HG03139 (cell line): ENCODE measurements around the gene HNRNPAB.

Experiments used
- ATAC-seq: cut with Tn5 transposase; IDR thresholded peaks from one replicate; pipeline ENCODE4 v1.9.1; 2021; ENCODE audit not compliant: unreplicated experiment

The HNRNPAB gene

DNA sequence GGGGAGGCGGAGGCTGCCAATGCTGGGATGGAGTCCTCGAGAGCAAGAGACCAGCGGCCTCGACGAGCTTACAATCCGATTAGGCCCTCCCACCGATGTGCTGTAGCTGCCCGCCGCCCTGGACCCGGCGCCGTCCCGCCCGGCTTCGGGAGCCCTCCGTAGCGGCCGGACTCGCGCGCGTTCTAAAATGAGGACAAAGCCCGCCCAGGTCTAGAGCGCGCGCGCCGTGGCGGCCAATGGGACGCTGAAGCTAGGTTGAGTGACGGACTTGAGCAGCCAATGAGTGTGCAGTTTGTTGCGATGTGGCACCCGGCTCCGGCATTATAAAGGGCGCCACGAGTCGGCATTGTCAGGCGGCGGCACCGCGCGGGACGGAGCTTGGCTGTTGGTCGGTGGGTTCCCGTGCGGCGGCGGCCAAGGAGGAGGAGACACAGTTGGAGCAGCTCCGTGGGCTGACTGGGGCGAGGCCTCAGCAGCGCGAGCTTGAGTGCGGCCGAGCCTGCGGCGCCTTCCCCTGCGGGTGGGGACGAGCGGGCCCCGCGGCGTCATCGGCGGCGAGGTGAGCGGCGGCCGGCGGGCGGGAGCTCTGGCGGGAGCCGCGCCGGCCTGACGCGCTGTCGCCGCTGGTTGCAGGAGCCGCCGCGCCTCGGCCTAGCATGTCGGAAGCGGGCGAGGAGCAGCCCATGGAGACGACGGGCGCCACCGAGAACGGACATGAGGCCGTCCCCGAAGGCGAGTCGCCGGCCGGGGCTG lies at the start of gene HNRNPAB:
Gene HNRNPAB, plus strand, starts transcription at position 352 of the 753 bp plus-strand sequence. Its CDS starts 305 bp downstream, at position 657.
- peak; percentile 75 for ATAC-seq

DNA sequence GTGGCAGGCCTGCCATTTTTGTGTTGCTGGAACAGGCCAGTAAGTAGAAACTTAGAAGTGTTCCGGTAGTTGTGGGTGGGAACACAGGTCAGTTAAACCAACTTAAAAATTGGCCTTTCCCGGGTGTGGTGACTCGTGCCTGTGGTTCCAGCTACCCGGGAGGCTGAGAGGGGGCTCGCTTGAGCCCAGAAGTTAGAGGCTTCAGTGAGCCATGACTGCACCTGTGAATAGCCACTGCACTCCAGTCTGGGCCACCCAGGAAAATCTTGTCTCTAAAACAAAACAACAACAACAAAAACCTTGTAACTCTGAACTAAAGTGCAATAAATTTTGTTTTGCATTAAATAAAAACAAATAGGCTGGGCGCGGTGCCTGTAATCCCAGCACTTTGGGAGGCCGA lies 49.3 kb upstream of the HNRNPAB start:
- no peak for ATAC-seq

DNA sequence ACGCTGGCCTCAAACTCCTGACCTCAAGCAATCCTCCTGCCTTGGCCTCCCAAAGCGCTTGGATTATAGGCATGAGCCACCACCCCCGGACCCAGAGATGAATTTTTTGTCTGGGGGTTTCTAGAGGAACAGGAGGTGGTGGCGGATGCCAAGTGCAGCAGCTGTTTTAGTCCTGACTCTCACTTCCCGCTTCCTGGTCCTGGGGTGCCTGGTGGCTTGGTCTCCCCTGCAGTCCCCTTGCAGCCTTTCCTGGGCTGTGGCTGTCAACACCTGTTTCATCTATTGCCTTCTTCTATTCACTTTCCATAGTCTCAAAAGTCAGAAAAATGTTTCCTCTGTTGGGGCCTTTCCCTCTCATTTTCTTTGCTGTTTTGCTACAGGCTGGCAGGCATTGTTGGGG lies 44.2 kb upstream of the HNRNPAB start:
- no peak for ATAC-seq

DNA sequence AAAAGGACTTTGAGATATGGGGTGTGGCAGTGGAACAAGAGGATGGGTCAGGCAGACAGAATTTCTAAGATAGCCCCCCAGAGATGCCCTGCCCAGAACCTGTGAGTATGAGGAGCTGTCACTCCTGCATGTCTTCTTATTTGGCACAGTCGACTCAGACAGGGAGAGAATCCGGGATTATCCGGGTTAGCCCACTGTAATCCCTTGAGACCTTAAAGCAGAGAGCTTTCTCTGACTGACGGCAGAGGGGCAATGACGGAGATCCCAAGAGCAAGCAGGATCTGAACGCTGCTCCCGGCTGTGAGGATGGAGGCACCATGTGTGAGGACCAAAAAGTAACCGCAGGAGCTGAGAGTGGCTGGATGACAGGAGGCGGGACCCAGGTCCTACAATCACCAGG lies 41.9 kb upstream of the HNRNPAB start:
- no peak for ATAC-seq

DNA sequence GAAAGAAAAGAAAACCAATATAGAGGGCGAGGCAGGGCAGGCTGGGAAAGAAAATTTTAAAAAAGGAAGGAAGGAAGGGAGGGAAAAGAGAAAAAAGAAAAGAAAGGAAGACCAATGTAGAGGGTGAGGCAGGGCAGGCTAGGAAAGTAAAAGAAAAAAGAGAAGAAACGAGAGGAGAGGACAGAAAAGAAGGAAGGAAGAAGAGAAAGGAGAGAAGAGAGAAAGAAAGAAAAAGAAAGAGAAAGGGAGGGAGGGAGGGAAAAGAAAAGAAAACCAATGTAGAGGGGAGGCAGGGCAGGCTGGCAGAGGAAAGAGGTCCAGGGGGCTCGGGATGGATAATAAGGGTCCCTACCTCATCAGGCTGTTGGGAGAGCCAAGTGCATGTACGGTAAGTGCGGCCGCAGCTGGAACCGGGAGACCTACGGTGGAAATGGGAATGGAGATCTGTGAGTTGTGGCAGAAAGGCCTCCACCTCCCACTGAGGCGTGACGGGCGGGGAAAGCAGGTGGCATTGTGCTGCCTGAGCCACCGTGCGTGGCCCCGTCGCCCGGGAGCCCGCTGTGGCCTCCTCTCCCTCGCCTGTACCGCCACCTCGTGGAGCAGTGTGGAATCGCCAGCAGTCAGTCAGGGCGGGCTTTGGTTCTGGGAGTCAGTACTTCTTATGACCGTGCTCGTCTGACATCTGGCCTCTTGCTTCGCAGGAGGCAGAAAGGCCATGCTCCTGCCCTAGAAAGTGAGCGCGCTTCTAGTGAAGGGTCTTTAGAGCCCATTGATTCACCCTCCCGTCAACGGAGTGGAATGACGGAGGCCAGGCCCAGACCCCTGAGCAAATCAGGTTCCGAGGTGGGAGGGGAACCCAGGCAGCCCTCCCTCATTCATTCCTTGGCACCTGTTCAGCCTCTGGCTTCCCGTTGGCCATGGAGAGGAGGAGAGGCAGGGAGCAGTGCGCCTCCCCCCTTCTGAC lies 40.3 kb upstream of the HNRNPAB start:
- ATAC-seq, result peak; percentile 94

DNA sequence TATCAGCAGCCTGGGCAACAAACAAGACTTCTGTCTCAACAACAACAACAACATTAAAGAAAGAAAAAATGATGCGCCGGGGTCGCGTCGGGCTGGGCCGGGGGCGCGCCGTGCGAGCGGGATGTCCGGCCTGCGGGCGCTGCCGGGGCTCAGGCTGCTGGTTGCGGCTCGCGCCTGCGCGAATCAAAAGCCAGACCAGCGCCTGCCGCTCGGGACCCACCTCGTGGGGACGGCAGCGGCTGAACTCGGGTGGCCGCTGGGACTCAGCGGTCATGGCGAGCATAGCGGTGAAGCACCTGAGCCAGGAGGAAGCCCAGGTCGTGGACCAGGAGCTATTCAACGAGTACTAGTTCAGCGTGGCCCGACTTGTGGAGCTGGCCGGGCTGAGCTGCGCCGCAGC lies 38.8 kb upstream of the HNRNPAB start:
- ATAC-seq, result no peak

DNA sequence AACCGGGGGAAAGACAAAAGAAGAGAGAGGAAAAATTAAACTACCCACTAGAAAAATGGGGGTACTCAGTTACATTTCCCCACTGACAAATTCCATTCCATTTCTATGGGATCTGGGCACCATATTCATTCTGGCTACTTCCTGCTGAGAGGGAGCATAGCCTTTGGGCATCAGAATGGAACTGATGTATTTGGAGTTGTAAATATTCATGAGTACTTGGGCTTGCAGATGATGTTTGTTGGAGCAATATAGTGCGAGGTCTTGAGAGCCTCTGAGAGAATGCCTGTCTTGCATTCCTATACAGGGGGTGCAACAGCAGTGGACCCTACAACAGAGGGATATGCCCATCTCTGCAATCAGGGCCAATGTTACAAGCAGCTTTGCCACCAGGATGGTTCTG lies 33.9 kb upstream of the HNRNPAB start:
- no peak for ATAC-seq

DNA sequence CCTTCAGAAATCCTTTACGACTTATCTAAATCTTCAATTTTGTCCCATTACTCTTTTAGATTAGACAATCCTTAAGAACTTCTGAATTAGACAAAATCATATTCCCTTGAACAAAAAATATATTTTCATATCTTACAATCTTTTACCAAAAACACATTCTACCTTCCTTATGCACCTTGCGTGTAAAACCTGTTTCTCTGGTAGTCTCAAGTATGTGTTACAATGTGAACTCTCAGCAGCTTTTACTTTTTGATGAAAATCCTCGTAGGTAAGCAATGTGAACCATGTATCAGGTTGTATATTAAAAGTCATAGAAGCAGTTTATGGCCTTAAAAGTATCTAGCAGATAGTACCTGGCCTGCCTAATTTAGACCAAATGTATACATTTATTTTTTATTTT lies 29.9 kb upstream of the HNRNPAB start:
- ATAC-seq, result no peak

DNA sequence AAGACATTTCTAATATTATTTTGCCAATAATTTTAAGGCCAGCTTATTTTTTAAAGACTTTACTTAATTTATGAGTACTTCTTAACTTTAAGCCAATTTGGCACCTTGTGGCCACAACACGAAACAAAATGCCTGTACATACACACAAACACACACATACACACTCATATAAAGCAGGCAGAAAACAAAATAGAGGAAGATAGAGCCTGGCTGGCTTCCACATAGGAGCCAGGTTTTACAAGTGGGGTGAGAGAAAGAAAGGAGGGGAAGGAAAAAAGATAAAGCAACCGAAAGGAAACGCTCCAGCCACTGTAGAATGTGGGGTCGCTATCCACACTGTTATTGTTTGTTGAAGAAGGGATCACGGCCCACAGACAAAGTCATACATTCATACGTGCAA lies 27.5 kb upstream of the HNRNPAB start:
- no peak for ATAC-seq

DNA sequence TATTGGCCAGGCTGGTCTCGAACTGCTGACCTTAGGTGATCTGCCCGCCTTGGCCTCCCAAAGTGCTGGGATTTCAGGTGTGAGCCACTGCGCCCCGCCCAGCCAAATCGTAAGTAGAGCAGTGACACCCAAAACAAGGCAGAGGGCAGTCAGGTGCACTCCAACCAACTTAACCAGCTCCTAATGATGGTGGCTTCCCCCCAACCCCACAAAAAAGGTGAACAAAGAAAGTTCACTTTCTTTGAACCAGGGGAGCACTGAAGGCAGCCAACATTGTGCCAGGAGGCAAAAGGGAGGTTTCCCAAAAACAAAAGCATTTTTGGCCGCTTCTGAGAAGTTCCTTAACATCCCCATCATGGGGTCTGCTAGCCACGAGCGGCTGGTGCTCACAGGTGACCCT lies 26.8 kb upstream of the HNRNPAB start:
- no peak for ATAC-seq

DNA sequence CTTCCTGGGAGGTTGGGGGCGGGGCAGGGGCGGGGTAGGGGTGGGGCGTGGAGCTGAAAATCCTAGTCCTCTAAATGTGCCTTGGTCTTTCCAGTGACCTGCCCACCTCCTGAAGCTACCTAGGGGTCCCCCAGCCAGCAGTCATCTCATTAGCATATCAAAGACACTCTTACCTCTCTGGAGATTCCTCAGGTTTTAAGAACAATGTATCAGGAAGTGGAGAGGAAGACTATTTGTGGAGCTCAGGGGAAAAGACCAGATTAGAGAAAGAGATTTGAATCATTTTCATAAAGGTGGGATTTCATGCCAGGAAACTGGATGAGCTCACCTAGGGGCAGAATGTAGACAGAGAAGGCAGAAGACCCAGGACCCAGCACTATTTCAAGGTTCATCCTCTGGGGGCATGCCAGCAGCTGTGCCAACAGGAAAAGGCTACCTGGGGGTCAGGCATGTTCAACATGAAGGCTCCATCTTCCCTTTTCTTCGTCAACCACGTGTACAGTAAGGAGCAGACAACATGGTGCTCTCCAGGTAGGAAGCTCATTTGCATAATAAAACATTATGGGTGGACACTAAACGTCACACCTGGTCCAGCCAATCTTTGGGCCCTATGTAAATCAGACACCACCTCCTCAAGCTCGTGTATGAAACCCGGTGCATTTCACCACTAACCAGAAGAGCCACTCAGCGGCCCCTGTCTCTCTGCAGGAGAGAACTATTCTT lies 24.0 kb upstream of the HNRNPAB start:
- ATAC-seq, result no peak

DNA sequence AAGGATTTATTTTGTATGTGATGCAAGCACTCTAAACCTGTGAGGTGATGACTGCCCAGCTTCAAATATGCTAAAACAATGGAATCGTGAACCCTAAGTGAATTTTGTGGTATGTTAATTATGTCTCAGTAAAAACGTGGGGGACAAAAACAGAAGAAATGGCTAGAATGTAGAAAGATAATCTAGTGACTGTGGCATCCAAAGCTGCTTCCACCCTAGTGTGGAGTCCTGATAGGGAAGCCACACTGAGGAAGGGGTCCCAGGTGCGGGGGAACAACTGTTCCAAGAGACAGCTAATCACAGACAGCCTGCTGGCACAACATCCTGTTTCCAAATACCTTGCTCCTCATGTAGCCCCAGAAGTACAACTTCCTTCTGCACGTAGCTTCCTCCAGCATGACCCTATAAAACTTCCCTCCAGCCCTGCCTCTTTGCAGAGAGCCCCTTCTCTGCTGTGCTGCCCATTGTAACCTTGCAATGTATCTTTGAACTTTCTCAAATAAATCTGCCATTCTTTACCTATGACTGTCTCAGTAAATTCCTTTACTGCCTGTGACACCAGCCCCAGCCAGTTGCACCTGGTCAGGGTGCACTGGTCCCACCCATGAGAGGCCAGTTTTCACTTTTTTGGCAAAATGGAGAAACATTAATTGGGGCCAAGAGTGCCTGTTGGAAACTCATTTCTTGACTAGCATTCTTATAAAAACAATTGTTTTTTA lies 22.0 kb upstream of the HNRNPAB start:
- ATAC-seq, result no peak

DNA sequence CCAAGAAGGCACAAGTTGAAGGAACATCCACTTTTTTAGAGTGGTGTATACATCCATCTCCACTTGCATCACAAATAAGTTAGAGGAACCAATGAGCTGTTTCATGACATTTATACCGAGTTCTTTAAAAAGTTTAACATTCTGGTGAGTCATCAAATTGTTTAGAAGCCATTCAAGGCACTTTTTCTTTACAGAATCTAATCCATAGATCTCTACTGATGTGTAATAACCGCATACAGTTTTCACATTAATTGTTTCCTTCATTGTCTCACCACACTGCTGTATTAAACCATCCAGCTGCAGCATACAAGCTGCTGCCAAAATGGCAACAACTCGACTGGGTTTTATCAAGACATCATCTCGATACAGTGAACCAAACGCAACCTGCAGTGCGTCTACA lies 17.9 kb upstream of the HNRNPAB start:
- ATAC-seq, result no peak

DNA sequence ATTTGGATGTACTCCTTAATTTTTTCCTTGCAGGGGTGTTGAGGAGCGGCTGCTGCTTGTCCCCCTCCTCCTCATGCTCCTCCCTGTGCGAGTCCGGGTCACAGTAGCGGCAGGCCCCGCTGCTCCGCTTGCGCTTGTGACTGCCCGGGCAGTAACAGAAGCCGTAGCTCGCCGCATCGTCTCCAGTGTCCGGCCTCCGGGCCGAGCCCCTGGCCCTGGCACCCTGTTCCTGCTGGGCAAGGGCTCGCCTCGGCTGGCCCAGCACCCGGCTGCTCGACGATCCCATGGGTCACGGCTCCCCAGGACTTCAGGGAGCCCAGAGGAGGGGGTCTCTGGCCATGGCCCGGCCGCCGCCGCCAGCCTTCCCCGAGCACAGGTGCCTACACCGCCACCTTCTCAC lies 17.3 kb upstream of the HNRNPAB start, which contains the start of gene GMCL2:
Gene GMCL2, minus strand, starts transcription at position 358 of the 400 bp plus-strand sequence. Its CDS starts 72 bp downstream, at position 286.
- ATAC-seq, result no peak

DNA sequence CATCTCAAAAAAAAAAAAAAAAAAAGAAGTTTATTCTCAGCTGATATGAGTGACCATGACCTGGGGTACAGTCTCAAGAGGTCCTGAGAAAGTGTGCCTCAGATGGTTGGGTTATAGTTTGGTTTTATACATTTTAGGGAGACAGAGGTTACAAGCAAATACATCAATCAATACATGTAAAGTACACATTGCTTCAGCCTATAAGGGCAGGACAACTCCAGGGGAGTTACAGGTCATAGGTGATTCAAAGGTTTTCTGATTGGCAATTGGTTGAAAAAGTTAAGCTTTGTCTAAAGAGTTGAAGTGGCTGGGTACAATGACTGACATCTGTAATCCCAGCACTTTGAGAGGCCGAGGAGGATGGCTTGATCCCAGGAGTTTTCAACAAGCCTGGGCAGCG lies 14.9 kb upstream of the HNRNPAB start:
- ATAC-seq, result no peak

DNA sequence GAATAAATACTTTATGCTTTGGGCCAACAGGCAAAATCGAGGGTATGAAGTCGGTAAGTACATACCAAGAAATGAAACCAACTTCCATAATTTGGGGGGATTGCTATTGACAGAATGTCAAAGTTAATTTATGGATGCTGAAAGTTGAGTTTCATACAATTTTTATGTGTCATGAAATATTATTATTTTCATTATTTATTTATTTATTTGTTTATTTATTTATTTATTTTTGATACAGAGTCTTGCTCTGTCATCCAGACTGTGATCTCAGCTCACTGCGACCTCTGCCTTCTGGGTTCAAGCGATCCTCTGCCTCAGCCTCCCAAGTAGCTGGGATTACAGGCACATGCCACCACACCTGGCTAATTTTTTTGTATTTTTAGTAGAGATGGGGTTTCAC lies 12.7 kb upstream of the HNRNPAB start:
- no peak for ATAC-seq

DNA sequence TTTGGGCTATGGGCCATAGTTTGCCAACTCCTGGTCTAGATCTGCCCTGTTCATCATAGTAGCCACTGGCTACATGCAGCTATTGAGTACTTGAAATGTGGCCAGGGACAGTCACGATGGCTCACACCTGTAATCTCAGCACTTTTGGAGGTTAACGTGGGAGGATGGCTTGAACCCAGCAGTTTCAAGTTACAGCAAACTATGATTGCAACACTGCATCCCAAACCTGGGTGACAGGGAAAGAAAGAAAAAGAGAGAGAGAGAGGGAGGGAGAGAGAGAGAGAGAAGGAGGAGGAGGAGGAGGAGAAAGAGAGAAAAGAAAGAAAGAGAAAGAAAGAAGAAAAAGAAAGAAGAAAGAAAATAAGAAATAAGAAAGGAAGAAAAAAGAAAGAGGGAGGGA lies 12.1 kb upstream of the HNRNPAB start:
- ATAC-seq, result no peak

DNA sequence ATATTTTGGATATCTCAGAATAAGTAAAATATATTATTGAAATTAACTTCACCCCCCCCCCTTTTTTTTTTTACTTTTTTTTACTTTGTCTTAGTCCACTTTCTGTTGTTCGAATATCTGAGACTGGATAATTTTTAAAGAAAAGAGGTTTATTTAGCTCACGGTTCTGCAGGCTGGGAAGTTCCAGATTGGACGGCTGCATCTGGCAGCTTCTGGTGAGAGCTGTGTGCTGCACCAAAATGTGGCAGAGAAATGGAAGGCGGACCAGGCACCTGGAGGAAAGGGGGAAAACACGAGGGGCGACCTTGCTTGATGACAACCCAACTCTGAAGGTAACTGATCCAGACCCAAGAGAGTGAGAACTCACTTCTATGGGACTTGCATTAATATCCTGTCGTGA lies 11.5 kb upstream of the HNRNPAB start:
- ATAC-seq, result no peak

DNA sequence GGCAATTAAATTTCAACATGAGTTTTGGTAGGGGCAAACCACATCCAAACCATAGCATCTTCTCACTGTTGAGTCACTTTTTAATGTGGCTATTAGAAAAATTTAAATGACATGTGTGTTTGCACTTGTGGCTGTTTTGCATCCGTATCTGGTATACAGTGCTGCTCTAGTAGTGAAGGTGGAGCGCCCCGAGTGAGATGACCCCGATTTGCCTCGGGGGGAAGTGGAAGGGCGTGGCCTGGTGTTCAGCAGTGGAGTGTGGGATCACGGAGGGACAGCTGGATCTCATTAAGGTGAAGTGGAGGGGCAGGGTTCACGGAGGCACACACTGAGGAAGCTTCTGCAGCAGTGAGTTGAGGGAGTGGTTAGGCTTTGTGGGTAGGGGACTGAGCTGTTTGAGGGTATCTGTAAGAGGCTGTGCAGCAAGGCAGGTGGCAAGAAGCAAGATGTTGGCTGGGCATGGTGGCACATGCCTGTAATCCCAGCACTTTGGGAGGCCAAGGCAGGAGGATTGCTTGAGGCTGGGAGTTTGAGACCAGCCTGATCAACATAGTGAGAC lies 11.0 kb upstream of the HNRNPAB start:
- no peak for ATAC-seq

DNA sequence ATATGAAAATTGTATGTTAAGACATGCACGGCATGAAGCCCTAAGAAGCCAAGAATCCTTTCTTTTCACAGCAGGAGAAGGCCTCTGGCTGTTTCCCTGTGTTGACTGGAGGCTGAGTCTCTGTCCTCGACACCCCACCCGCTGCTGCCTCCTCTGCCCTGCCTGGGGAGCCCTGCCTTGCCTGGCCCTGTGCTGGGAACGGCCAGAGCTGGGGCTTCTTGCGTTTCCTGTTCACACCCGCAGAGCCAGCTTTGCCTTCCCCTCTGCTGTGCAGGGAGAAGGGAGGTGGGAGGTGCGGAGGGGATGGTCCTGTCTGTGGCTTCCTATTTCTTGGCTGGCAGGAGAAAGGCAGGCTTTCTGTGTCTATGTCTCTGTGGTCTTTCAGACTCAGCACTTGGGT lies 10.3 kb upstream of the HNRNPAB start:
- no peak for ATAC-seq
